GM21529 (cell line): Measurements from ENCODE around the gene SUN5.

Experiments
- ATAC-seq: cut with Tn5 transposase; IDR thresholded peaks from one replicate; pipeline ENCODE4 v1.9.1; 2021; ENCODE audit not compliant: unreplicated experiment

The SUN5 gene

DNA sequence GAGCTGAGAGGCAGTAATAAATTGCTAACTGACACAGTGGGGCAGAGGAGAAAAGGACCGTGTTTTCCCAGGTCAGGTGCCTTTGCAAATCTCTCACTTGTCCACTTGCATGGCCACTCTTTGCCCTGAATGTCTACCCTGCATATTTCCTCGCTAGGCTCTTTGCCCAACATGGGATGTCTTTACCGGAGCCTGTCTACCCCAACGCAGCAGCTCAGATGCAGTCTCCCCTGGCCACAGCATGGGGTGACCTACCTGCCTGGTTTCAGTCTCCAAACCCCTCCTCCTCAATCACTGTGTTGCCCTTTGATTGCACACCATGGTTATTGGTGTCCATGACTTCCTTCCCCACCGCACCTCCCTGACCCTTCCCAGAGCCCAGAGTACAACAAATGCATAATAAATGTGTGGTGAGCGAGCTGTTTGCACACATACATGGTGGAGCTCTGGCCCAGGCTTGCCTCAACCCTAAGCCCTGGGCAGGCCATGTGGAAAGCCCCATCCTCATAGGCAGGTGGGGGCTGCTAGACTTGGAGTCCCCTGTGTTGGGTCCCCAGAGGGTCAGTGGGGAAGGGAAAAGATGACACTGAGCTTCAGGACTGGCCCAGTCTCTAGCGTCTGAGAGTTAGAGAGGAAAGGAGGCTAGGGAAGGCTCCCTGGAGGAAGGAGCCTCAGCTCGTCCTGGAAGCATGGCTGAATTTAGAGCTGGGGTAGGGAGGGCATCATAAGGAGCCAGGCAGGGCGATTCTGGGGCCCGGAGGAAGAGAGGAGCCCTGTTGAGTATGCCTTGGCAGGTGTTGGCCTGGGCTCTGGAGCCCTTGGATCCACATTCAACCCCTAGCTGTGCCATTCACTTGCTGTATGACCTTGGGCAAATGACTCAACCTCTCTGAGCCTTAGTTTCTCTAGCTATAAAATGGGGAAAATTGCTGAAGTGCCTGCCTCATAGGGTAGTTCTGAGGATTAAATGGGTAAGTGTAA, 22.8 kb upstream of the SUN5 start:
- no peak for ATAC-seq

DNA sequence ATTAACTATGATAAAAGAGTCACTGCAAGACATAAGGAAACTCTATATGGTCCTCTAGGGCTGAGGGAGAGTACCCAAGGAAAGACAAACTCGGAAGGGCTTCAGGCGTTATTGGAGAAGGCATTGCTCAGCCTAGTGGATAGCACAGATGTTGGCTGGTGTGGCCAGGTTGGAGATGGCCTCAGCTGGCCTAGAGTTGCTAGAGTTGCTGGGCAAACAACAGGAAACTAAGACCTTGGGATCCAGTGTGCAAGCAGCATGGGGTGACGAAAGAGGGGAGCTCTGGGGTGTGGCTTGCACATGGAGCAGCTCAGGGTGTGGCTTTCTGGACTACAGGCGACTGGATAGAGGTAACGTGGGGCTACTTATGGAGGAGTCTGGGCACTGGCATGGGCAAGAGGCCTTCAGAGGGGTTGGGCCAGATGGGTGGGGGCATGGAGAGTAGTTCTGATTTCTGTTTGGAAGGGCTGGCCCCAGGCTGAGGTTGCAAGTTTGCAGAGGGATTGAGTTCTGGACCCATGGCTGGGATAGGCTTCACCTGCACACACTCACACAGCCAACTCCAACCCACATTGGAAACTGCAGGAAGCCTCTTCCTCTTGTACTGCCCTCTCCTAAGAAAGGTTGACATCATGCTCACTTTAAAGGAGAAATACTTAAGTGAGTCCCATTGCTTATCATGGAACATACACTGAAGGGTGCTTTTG, 22.0 kb upstream of the SUN5 start:
- ATAC-seq, result no peak

DNA sequence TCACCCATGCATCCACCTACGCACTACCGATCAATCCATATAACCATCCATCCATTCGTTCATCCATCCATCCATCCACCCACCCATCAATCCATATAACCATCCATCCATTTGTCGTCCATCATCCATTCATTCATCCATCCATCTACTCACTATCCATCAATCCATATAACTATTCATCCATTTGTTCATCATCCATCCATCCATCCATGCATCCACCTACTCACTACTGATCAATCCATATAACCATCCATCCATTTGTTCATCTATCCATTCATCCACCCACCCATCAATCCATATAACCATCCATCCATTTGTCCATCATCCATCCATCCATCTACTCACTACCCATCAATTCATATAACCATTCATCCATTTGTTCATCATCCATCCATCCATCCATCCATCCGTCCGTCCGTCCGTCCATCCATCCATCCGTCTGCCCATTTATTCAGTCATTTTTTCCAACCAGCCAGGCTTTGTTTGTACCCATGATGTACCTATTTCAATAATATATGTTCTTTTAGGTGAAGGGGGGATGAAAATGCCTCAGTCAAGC, 21.2 kb upstream of the SUN5 start:
- ATAC-seq, result no peak

DNA sequence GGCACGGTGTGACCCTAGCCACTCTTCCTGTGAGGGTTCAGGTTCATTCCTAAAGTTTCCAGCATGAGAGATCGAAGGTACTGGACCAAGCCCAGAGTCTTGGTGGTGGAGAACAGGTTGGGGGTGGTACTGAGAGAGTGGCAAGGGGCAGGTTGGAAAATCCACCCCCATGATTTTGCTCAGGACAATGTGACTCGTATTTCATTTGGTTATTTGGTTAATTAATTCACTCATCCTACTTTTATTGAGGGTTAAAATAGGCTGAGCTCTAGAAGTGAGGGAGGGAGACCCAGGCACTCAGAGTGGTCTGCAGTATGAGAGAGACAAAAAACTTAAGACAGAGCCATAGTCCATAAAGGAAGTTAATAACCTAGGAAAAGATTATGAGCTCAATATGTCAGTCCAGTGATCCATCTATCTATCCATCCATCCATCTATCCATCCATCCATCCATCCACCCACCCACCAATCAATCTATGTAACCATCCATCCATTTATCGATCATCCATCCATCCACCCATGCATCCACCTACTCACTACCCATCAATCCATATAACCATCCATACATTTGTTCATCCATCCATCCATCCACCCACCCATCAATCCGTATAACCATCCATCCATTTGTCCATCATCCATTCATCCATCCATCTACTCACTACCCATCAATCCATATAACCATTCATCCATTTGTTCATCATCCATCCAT, 20.5 kb upstream of the SUN5 start:
- ATAC-seq, result no peak

DNA sequence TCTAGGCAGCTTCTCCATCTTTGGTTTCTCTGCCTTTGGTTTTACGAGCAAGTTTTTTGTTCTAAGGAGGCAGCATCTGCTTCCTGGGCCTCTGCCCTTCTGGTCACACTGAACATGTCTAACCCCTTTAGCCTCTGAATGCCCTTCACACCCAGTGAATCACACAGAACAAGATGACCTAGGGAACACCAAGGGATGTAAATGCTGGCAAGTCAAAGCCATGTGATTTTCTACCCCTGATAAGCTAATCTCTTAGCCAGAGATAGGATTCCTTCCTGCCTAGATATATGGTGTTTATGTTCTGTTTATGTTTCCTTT, 20.0 kb upstream of the SUN5 start:
- no peak for ATAC-seq

DNA sequence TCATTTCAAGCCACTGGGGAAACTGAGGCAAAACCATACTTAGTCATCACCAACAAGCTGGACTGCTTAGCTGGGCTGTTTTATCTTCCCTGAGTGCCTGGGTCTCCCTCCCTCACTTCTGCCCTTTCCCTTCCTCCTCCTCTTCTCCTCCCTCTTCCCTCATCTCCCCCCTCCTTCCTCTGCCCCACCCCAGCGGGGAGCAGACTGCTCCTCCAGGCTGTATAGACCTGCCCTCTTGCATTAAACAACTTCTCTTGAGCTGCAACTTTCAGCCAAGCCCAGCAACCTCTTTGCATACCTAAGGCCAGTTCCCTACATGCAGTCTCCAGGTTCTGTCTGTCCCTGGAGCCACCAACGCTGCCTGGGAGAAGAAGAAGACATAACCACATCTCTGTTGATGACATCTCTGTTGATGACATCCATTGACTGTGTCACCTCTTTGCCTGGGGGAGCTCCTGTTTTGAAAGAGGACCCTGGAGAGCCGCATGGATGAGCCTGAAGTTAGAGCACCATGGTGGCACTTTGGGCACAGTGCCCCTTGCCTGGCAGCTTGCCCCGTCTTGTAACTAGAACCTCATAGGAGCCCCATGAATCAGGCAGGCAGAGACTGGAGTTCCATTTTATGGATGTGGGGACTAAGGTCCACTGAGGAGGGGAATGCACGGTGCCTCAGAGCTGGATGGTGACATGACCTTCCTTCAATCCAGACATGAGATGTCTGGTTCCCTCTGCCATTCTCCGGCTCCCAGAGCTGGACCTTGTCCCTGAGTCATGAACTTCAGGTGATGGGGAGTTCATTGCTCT, 19.4 kb upstream of the SUN5 start:
- no peak for ATAC-seq

DNA sequence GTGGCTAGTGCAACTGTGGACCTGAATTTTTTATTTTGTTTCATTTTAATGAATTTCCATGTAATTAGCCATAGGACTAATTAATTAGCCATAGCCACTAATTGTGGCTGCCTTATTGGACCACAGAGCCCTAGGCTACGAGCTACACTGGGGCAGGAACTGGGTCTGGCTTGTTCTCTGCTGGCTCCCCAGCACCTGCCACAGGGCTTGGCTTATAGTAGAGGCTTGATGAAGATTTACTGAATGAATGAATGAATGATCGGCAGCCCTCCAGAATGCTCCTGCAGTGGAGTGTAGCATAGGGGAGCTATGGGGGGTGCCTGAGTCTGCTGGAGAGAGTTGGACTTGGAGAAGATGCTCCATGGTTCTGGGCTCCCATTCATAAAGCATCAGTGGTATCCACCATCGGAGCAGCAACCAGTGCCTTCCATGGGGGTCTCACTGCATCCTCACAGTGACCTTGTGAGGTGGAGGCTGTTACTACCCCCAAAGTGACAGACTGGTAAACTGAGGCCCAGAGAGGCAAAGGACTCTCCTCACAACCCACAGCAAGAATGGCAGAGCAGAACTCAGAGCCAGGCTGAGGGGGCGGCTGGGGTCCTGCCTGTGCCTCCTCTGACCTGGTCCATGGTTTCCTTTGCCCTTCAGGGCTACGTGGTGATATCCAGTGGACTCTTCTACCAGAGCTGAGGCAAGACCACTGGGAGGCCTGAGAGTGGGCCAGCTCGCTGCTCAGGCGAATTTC, 18.6 kb upstream of the SUN5 start:
- no peak for ATAC-seq

DNA sequence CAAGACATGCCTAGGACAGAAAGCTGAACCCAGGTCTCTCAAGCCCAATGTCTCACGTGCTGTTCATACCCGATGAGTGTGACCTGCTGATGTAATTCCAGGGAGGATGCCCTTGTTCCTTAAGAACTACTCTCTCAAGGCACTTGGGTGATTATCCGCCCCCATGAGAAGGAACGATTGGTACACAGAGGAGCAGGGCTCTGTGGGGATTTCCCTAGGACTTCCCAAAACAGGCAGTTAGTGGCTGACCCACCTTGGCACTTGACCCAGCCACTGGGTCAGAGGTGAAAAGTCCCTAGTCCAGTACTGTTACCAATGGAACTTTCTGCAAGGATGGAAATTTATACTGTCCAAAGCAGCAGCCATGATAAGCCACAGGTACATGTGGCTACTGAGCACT, 18.1 kb upstream of the SUN5 start:
- no peak for ATAC-seq

DNA sequence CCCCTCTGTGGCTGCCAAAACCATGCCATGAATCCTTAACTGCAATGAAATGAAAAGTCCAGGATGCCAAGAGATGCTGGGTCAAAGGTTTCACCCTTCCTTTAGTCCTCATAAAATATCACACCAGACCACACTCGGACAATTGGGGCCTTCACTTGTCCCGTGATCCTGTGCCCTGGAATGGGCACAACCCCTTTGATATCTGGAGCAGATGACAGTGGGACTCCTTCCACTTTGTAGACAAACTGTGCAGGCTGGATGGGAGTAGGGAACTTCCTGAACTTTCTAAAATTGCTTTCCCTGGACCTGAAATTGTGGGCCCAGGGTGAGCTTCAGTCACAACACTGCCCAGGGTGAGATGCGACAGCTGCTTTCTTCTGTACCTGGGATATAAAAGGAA, 17.6 kb upstream of the SUN5 start:
- no peak for ATAC-seq

DNA sequence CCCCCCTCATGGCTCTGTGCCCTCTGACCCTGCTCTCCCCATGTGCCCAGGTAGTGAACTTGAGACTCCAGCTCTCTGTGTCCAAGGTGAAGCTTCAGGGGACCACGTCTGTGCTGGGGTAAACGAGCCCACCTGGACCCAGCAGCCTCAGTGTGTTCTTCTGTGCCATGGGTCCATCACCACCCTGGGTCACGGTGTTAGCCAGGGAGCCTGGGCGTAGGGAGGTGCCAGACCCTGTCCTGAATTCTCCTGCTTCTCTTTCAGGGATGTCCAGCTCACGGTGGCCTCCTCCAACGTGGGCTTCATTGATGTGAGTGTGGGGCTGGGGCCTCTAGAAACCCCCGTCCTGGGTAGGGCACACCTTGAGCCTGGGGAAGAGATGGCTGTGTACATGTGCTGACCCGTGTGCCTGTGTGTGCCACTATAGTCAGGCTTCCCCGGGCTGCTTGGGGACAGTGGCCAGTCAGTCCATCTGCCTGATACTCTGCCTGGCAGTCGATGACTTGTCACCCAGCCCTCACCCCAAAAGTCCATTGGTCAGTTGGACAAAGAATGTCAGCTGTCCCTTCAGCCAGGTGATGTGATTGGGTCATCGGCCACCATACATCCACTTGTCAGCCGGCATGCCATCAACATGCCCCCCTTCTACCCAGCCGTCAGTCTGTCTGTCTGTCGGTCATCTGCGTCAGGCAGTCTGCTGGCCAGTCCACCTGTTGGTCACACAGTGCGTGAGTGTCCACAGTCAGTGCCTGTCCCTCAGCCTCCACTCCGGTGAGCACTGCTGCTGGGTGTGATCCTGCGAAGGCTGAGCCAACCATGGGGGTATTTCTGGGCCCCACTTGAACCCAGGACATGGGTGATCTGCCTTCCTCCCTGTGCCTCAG, 16.3 kb upstream of the SUN5 start:
- ATAC-seq, result no peak

DNA sequence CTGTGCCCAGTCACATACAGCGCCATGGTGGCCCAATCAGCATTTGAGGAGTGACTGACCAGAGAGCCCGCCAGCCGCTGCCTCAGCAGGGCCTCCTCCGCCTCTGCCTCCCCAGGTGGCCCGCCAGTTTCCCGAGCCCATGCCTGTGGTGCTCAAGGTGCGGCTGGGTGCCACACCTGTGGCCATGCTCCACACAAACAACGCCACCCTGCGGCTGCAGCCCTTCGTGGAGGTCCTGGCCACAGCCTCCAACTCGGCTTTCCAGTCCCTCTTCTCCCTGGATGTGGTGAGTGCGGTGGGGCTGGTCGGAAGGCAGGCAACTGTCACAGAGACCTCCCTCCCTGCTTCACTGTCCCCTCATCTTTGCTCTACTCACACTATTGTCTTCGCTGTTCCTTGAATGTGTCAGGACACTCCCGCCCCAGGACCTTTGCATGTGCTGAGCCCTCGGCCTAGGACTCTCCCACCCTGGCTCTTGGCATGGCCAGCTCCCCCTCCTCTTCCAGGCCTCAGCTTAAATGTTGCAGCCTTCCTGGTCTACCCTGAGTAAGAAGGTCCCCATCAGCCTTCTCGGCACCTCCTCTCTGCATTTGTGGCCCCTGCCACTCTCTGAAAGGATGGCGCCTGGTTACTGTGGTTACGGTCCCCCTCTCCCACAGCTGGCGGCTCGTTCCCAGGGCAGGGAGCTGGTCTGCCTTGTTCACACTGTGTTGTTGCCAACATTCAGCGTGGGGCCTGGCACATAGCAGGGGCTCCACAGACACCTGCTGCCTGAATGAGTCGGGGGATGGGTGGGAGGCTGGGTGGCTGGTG, 15.4 kb upstream of the SUN5 start:
- ATAC-seq, result no peak

DNA sequence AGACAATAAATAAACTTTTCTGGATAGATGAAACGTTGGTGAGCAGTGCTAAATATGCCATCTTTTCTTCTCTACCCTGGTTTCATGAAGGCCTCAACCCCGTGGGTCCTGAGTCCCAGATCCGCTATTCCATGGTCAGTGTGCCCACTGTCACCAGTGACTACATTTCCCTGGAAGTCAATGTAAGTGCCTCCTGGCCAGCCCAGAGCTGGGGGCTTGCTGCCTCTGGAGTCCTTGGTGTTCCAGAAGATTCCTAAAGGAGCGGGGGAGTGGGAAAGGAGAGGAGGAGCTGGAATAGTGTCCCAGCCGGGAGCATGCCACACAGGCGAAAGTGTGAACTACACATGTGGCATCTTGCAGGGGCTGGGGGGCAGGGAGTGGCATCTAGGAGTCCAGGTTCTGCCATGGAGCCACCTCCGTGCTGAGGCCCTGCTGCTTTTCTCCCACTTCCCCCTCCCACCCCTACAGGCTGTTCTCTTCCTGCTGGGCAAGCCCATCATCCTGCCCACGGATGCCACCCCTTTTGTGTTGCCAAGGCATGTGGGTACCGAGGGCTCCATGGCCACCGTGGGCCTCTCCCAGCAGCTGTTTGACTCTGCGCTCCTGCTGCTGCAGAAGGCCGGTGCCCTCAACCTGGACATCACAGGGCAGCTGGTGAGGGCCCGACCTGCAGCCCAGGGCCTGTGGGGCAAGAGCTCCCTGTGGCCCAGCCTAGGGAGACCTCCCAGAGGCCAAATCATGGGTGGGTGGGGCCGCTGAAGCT, 14.1 kb upstream of the SUN5 start:
- no peak for ATAC-seq

DNA sequence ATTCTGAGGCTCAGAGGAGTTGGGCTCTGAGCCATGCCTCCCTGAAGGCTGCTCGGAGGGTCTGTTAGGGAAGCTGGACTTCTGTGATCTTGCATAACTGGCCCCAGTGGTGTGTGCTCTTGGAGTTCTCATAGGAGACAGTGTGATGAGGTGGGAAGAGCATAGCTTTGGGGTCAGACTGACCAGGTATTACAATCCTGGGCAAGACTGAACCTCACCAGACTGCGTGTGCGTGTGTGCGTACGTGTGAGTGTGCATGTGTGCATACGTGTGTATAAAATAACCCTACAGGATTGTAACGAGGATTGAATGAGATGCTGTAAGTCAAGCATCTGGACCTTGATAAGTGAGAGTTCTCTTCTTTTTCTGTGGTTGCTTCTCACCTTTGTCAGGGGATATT, 13.3 kb upstream of the SUN5 start:
- ATAC-seq, result no peak

DNA sequence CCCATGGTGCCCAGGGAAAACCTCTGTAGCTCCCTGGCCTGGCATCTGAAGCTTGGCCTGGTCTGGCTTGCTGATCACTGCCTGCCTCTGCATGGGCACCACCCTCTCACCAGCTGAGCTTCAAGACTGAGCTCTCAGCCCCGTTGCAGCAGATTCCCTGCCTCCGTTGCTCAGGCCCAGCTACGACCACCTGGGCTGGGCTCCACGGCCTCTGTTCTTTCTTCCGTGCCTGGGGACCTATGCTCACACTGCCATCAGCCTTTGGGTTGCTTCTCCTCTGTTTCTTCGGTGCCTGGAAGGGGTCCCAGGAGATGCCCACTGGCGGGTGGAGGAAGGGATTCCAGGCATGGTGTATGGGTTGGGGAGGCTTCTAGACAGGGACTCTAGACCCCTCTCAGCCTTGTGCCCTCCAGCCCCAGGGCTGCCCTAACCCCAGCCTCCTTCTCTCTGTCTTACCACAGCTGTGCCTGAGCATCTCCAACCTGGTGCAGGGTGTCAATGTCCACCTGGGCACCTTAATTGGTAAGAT, 12.4 kb upstream of the SUN5 start:
- ATAC-seq, result no peak

DNA sequence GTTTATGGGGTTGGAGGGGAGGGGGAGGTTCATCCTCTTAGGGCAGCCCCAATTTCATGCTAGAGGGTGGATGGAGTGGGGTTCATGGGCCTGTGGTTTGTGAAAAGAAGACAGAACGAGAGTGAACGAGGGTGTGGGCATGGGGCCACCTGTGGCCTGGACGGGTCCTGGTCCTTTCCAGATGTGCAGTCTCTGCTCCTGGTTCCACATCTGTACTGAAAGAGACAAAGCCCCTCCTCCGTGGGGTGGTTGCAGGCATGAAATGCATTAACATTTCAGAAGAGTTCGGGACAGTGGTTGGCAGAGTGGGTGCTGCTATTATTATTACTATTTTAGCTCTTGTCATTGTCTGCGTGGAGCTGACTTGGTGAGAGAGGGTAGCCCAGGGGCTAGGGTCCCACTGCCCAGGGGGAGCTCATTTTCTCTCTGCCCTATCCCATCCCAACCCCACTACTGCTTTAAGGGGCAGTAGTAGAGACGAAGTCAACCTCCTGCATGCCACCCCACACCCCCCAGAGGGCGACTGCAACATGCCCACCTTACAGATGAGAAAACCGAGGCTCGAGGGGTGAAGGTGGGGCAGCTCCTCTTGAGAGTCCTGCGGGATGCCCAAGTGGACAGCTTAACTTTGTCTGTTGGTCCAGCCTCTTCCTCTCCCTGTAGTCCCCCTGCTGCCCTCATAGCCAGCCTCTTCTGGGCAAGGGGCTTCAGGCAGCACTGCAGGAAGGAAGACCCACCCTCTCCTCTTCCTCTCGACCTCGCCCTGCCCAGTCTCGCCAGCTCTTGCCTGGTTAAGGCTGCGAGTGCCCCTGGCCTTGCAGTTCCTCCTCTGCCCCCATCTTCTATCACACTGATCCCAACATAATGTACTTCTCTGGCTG, 11.7 kb upstream of the SUN5 start:
- no peak for ATAC-seq

DNA sequence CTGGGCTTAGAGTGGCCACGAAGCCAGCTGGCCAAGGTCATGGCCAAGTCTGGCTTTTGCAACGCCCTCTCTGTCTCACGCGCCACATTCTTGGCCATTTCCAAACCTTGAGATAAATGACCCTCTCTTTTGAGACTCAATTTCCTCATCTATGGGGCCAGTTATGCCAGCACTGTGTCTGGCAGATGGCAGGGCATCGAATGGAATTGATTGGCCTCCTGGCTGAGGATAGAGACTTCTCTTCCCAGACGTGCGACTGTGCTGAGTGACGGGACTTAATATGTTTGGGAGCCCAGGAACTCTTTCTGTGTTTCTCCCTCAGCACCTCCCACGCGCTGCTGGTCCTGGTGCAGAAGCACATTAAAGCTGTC, 10.9 kb upstream of the SUN5 start:
- ATAC-seq, result no peak
